Measurements from ENCODE around the gene MAD2L2.

MAD2L2 gene

DNA sequence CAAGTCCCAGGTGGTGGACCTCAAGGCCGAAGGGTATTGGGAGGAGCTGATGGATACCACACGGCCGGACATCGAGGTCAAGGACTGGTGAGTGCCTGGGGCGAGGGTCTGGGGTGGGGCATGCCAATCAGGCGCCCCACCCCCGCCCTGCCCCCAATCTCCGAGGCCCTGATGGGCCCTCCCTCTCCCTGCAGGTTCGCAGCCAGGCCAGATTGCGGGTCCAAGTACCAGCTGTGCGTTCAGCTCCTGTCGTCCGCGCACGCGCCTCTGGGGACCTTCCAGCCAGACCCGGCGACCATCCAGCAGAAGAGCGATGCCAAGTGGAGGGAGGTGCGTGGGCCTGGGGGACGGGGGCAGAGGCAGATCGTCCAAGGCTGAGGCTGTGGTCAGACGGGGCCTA lies 22.4 kb downstream of the MAD2L2 start:
- H3K9me2 ChIP-seq (ENCODE audit: low read depth, low read length), result no peaks in the 10 kb centered on the region
- no peaks in the 10 kb centered on the region for H3F3A ChIP-seq (ENCODE audit: insufficient read depth, low read length)
- H3K9me3 ChIP-seq (ENCODE audit: low read length), result no peaks in the 10 kb centered on the region
- H3K36me3 ChIP-seq (ENCODE audit: insufficient read depth, low read length), result peaks cover 17% of the 10 kb centered on the region
- no peaks in the 10 kb centered on the region for H3K27me3 ChIP-seq (ENCODE audit: insufficient read depth, low read length)
- peaks cover 10% of the 10 kb centered on the region for H3K4me1 ChIP-seq (ENCODE audit: insufficient read depth, low read length, severe bottlenecking)
- no peak overlapping the region for H2AFZ ChIP-seq (ENCODE audit: low read length)
- H3K27ac ChIP-seq (ENCODE audit: low read depth, low read length, poor library complexity, severe bottlenecking), result no peak overlapping the region
- H3K4me2 ChIP-seq (ENCODE audit: low read length), result no peak overlapping the region
- no peak overlapping the region for H3K9ac ChIP-seq (ENCODE audit: low read length)
- H4K20me1 ChIP-seq (ENCODE audit: insufficient read depth, low read length), result no peaks in the 10 kb centered on the region
- no peak overlapping the region for H3K4me3 ChIP-seq (ENCODE audit: low read depth, low read length, poor library complexity, severe bottlenecking)
- TF ChIP-seq, protein P1, sequence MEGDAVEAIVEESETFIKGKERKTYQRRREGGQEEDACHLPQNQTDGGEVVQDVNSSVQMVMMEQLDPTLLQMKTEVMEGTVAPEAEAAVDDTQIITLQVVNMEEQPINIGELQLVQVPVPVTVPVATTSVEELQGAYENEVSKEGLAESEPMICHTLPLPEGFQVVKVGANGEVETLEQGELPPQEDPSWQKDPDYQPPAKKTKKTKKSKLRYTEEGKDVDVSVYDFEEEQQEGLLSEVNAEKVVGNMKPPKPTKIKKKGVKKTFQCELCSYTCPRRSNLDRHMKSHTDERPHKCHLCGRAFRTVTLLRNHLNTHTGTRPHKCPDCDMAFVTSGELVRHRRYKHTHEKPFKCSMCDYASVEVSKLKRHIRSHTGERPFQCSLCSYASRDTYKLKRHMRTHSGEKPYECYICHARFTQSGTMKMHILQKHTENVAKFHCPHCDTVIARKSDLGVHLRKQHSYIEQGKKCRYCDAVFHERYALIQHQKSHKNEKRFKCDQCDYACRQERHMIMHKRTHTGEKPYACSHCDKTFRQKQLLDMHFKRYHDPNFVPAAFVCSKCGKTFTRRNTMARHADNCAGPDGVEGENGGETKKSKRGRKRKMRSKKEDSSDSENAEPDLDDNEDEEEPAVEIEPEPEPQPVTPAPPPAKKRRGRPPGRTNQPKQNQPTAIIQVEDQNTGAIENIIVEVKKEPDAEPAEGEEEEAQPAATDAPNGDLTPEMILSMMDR (IDR thresholded peaks at IDR 0.05; ENCODE audit: low read length), result no peak
- no peak for TF ChIP-seq EZH2 (IDR thresholded peaks at IDR 0.05; ENCODE audit: borderline replicate concordance, low read length)
- H3K79me2 ChIP-seq (ENCODE audit: insufficient read depth, low read length), result no peaks in the 10 kb centered on the region

DNA sequence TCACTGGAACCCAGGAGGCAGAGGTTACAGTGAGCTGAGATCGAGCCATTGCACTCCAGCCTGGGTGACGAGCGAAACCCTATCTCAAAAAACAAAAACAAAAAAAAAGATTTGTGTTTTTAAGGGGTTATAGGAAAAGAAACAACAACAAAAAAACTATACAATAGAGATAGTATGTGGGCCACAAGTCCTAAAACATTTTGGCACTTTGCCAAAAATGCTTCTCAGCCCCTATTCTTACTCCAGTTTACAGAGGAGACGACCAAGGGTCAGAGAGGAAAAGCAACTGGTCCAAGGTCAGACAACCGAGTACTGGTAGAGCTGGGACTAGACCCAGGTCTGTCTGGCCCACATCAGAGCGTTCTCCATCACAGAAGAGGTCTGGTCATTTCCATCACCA lies 23.3 kb downstream of the MAD2L2 start:
- Histone ChIP-seq H3K4me3 (ENCODE audit: low read depth, low read length, poor library complexity, severe bottlenecking) (no peak overlapping the region), H2AFZ (ENCODE audit: low read length) (no peak overlapping the region), H3K4me2 (ENCODE audit: low read length) (no peak overlapping the region), H3K9me2 (ENCODE audit: low read depth, low read length) (no peaks in the 10 kb centered on the region), H3K36me3 (ENCODE audit: insufficient read depth, low read length) (peaks cover 17% of the 10 kb centered on the region), H3K9me3 (ENCODE audit: low read length) (no peaks in the 10 kb centered on the region), H3K27ac (ENCODE audit: low read depth, low read length, poor library complexity, severe bottlenecking) (no peak overlapping the region), H3K27me3 (ENCODE audit: insufficient read depth, low read length) (no peaks in the 10 kb centered on the region), H3K4me1 (ENCODE audit: insufficient read depth, low read length, severe bottlenecking) (peaks cover 10% of the 10 kb centered on the region), H3K79me2 (ENCODE audit: insufficient read depth, low read length) (no peaks in the 10 kb centered on the region), H3F3A (ENCODE audit: insufficient read depth, low read length) (no peaks in the 10 kb centered on the region), H3K9ac (ENCODE audit: low read length) (no peak overlapping the region), H4K20me1 (ENCODE audit: insufficient read depth, low read length) (no peaks in the 10 kb centered on the region)
- TF ChIP-seq EZH2 (IDR thresholded peaks at IDR 0.05; ENCODE audit: borderline replicate concordance, low read length), result no peak
- TF ChIP-seq, protein P1 (IDR thresholded peaks at IDR 0.05; ENCODE audit: low read length), result no peak

DNA sequence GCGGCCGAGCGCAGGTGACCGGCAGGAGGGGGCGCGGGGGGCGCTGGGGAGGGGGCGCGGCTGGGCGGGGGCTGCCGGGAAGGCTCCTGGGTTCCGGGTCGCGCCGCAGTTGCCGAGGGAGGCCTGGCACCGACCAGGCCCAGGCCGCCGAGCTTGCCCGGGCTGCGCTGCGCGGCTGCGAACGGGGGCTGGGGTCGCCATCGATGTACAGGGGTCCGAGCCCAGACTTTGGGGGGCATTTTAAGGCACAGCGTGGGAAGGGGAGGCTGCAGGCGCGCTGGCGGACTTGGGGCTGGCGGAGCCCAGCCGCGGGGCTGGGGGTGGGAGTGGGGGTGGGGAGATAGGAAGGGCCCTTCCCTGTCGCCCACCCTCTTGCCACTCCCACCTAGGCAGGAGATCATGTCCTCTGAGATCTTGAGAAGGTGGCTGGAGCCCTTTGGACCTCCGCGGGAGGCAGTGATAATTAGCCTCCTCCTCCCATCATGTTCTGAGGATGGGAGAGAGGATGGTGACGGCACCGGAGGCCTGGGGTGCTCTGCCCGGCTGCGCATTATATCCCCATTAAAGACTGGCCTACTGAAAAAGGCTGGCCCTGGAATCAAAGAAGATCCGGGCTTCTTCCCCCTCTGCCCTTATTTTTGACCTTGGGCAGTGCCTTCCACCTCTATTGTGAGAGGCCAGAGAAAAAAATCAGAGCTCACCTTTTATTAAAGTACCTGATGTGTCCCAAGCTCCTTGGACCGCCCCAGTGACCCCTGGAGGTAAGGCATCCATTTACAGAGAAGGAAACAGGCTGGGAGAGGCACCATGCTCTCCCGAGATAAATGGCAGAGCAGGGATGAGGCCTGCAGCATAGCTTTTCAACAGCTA lies 25.8 kb downstream of the MAD2L2 start:
- H3K9me2 ChIP-seq (ENCODE audit: low read depth, low read length), result no peaks in the 10 kb centered on the region
- peak overlapping the region; percentile 66 for H3K4me3 ChIP-seq (ENCODE audit: low read depth, low read length, poor library complexity, severe bottlenecking)
- H3F3A ChIP-seq (ENCODE audit: insufficient read depth, low read length), result no peaks in the 10 kb centered on the region
- no peaks in the 10 kb centered on the region for H3K79me2 ChIP-seq (ENCODE audit: insufficient read depth, low read length)
- no peaks in the 10 kb centered on the region for H3K9me3 ChIP-seq (ENCODE audit: low read length)
- H3K9ac ChIP-seq (ENCODE audit: low read length), result peak overlapping the region; percentile 65
- H2AFZ ChIP-seq (ENCODE audit: low read length), result no peak overlapping the region
- H3K27ac ChIP-seq (ENCODE audit: low read depth, low read length, poor library complexity, severe bottlenecking), result no peak overlapping the region
- no peaks in the 10 kb centered on the region for H3K27me3 ChIP-seq (ENCODE audit: insufficient read depth, low read length)
- no peaks in the 10 kb centered on the region for H4K20me1 ChIP-seq (ENCODE audit: insufficient read depth, low read length)
- peak overlapping the region; percentile 71 for H3K4me2 ChIP-seq (ENCODE audit: low read length)
- peaks cover 17% of the 10 kb centered on the region for H3K36me3 ChIP-seq (ENCODE audit: insufficient read depth, low read length)
- H3K4me1 ChIP-seq (ENCODE audit: insufficient read depth, low read length, severe bottlenecking), result peaks cover 20% of the 10 kb centered on the region
- TF ChIP-seq EZH2 (IDR thresholded peaks at IDR 0.05; ENCODE audit: borderline replicate concordance, low read length), result no peak
- TF ChIP-seq, protein P1 (IDR thresholded peaks at IDR 0.05; ENCODE audit: low read length), result no peak

Data from OCI-LY1 (cell line).